Islet of Langerhans (tissue), 1 donor: ENCODE measurements around the gene CARD11.

Experiments used
- FAIRE-seq: peaks from one replicate; lab custom pipeline; 2011; peaks lifted over from hg19 to GRCh38; lab: Jason Lieb, UNC

The CARD11 gene

DNA sequence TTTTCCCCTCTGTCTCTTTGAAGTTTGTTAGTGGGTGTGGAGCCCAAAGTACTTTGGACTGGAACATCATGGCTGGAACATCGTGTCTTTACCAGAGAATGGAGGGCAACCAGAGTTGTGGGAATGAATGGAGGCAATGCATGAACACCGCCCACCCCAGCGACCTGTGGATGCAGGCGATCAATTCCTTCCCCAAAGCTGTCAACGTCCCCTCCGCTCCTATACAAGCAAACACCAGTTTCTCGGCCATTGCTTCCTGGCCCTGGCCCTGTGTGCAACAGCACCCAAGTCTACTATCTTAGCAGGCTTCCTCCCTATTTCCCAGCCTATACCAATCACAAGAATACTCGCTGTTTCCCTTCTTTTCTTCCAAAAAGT is 62.6 kb downstream of the CARD11 start:
- FAIRE-seq: no peak

DNA sequence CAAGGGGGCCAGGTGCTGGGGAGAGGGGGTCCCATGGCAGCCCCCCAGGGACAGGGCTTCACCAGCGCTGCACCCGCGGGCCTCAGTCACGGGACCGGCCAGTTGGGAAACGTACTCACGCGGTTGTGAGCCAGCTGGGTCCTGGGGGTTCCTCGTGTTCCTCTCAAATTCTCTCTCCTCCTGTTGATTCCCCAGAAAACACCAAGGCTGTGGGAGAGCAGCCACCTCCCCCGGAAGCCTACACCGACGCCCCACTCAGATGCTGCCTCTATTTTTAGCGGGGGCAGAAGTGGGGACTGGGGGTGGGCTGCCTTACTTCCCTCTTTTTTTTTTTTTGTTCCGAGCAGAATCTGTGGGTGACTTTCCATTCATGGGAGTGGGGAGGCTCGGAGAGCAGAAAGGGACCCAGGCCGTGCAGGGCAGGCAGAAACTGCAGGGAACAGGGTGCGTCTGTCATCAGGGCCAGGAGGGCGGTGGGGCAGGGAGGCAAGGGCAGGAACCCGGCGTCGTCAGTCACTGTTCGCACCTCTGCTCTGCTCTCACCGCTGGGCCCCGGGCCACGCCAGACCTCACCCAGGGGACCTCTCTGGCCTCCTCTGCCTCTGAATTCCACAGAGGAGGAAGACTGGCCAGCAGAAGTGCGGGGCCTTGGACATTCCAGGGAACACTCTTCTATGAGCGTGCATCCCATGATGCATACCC is 63.1 kb downstream of the CARD11 start:
- no peak for FAIRE-seq

DNA sequence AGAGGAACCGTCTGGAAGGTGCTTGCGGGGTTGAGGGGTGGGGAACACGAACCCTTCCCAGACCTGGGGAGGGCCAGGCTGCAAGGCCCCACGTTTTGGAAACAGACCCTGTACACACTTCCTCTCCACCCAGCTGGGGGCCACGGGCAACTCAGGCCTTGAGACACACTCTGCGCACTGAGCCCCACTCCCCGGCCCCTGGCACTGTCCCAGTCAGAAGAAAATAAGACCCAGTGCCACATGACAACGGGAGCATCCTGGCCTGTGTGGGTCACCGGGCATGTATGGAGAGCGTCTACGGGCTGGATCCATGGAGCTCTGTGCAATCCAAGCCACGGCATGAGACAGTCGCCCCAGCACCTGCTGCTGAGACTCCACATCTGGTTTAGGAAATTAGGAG is 63.7 kb downstream of the CARD11 start:
- FAIRE-seq: no peak

DNA sequence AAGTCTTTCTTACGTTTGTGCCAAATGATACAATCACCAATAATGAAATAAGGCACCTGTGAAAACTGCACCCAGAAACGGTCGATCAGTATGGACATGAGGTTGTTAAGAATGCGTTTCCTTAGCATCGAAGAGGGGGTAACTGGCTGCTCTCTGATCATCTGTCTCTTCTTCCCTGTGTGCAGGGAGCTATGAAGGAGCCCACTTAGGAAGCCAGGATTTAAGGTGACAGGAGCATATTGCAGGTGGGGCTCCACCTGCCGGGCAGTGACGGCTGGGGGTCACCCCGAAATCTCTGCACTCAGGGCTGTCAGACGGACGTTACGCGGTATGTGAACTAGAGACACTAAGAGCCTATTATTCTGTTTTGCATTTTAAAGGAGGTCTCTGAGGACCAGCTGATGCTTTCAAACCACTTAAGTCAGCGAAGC is 64.5 kb downstream of the CARD11 start:
- no peak for FAIRE-seq

DNA sequence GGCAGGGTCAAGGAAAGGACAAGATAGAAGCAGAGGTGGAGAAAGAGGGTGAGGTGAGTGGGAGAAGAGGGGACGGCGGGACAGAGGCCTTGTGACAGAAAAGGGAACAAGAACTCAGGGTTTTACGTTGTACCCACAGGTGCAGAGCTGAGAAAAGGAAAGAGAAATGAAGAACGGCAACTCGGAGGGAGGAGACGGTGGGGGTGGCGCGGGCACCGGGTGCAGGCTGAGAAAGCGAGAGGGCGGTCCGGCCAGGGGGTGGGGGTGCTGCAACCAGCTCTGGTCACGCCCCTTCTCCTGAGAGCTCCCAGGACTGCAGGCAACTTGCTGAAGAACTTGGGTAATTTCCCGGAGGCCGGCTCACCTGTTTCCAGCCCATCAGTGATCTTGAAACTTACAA is 65.3 kb downstream of the CARD11 start:
- FAIRE-seq: no peak

DNA sequence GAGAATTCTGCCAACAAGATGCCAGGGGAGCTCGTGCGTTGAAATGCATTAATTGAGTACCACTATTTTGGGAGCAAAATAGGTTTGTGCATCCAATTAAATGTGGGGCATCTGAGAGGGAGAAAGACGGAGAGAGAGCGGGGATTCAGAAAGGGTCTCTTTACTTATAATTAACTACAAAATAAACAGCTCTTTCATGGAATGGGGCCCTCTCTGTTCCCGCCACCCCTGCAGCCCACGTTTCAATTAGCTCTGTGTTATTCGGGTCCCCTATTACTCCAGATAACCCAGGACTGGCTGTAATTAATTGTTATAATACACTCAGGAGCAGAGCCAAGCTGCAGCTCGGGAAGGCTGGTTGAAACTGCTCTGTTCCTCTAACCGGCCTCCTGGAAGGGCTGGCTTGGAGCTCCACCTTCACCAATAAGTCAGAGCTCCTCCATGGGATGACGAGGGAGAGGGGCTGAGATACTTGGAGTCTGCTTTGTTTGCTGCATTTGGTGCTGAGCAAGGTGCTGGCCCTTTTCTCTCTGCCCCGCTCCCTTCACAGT is 67.8 kb downstream of the CARD11 start:
- FAIRE-seq: no peak

DNA sequence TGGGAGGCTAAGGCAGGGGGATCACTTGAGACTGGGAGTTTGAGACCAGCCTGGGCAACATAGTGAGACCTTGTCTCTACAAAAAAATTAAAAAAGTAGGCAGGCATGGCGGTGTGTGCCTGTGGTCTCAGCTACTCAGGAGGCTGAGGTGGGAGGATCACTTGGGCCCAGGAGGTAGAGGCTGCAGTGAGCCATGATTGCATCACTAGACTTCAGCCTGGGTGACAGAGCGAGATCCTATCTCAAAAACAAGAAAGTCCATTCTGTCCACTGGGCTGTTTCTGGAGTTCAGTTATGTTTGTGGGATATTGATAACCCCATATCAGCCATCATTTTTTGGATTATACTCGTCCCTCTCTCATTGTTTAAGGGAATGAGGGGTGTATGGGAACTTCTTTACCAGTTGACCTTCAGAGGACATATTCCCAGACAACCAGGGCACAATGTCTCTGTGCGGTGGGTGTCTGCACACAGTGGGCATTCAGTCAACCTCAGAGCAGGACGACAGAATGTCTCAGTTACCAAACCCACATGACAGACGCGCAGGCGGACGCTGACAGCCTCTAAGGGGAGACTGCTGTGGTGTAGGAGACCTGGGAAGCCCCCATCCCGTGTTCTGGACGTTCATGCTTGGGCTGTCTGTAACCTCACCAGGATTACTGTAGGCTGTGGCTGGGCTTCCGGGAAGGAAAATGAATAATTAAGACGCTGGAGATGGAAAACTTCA is 69.4 kb downstream of the CARD11 start:
- FAIRE-seq: no peak

DNA sequence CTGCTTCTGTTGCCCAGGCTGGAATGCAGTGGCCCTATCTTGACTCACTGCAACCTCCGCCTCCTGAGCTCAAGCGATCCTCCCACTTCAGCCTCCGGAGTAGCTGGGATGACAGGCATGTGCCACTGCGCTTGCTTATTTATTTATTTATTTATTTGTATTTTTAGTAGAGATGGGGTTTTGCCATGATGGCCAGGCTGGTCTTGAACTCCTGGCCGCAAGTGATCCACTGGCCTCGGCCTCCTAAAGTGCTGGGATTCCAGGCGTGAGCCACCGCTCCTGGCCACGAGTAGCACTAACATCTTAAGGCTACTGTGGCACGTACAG is 70.9 kb downstream of the CARD11 start:
- FAIRE-seq: no peak

DNA sequence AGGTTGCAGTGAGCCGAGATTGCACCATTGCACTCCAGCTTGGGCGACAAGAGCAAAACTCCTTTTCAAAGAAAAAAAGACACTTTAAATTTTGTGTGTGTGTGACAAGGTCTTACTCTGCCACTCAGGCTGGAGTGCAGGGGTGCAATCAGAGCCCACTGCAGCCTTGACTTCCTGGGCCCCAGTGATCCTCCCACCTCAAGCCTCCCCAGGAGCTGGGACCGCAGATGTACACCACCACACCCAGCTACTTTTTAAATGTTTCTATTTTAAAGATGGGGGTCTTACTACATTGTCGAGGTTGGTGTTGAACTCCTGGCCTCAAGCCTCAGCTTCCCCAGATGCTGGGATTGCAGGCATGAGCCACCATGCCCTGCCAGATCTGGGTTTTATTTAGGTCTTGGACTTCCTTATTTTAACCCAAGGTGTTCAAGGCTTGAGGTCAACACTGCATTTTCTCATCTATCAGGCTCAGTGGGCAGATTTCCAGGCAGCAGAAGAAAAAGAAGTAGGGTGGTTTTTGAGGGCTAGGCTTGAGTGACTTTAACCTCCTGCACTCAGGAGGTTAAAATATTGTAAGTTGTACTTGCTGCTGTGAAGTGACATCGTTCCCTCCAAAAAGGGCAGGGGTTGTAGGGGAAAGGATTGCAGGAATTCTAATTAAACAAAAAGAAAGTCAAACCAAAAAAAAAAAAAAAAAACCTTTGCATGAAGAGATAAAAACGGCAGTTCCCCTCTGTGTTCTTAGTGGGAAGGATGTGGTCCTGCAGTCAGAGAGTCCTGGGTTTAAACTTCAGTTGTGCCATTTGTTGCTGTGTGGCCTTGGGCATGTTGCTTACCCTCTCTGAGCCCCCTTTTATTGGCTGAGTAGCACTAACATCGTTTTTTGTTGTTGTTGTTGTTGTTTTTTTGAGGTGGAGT is 71.5 kb downstream of the CARD11 start:
- no peak for FAIRE-seq

DNA sequence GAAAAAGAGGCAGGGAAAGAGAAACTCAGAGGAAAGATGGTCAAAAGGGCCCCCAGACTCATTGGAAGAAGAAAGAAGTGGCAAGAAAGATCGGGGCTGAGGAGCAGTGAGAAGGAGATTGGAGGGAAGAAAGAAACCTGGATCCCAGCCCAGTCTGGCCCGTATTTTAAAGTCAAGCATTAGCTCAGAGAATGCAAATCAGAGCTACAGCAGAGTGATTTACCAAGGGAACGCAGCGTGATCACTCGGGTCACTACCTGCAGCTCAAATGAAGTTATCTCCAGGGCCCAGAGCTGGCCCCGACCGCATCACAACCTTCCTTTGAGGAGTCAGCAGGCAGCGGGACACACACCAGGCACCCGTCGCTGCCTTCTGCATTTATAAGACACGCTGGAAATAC is 72.8 kb downstream of the CARD11 start:
- no peak for FAIRE-seq

DNA sequence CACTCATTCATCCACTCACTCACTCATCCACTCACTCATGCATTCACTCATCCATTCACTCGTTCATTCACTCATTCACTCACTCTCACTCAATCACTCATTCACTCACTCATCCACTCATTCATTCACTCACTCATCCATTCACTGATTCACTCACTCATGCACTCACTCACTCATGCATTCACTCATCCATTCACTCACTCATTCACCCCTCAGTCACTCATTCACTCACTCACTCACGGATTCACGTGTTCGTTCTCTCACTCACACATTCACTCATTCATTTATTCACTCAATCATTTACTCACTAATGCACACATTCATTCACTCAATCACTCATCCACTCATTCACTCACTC is 73.4 kb downstream of the CARD11 start:
- no peak for FAIRE-seq

DNA sequence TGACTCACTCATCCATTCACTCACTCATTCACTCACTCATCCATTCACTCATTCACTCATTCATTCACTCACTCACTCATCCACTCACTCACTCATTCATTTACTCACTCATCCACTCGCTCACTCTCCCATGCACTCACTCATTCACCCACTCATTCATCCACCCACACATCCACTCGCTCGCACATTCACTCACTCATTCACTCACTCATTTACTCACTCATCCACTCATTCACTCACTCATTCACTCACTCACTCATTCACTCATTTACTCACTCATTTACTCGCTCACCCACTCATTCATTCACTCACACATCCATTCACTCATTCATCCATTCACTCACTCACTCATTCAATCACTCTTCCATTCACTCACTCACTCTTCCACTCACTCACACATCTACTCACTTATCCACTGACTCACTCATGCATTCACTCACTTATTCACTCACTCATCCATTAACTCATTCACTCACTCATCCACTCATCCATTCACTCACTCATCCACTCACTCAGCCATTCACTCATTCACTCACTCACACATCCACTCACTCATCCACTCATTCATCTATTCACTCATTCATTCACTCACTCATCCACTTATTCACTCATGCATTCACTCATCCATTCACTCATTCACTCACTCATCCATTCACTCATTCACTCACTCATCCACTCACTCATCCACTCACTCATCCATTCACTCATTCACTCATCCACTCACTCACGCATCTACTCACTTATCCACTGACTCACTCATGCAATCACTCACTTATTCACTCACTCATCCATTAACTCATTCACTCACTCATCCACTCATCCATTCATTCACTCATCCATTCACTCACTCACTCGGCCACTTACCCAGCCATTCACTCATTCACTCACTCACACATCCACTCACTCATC is 74.0 kb downstream of the CARD11 start:
- FAIRE-seq: no peak

DNA sequence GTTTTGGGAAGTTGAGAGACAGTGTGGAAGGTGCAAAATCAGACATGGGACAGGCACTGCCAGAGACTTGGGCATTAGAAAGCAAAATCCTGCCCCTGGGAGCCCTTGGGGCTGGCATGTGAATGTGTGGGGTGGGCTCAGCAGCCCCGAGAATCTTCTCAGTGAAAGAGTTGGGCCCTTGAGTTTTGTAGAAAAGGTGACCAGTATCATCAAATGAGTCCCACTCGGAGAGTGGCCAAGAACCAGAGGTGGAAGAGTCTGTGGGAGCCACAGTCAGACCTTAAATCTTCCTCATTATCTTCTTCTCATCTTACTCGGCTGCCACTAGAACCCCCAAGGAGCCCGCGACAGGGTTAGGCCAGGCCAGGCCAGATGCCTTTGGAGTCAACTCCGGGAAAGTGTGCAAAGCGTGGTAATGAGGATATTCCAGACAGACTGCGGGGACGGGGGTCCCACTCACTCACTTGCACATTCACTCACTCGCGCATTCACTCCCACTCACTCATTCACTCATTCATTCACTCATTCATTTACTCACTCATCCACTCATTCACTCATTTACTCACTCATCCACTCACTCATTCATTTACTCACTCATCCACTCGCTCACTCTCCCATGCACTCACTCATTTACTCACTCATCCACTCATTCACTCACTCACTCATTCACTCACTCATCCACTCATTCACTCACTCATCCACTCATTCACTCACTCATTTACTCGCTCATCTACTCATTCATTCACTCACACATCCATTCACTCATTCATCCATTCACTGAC is 74.9 kb downstream of the CARD11 start:
- no peak for FAIRE-seq

DNA sequence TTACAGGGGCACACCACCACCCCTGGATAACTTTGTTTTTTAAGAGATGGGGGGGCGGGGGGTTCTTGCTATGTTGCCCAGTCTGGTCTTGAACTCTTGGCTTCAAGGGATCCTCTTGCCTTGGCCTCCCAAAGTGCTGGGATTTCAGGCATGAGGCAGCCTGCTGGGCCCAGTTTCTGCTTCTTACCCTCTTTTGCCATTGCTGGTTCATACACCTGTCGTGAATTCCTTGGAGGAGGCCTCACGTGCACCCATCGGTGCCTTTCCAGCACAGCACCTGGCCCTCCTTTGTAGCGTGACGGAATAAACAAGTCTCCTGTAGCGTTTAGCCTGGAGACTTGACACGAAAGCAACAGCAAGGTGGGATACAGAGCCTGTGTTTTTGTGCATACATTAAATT is 75.5 kb downstream of the CARD11 start:
- no peak for FAIRE-seq

DNA sequence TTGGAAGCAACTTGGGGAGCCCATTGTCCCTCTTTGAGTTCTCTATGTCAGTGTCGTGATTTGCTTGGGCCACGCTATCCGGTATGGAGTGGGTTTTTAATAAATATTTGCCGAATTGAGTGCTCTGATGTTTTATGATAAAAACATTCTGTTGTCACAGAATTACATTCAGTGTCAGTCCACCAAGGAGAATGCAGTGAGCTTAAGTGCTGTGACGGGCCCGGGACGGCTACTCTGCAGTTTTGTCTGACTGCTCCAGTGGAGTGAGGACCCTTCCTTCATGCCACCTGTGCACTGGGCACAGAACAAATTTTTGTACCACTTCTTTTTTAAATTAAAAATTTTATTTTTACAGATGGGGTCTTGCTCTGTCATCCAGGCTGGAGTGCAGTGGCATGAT is 76.0 kb downstream of the CARD11 start:
- FAIRE-seq: no peak

DNA sequence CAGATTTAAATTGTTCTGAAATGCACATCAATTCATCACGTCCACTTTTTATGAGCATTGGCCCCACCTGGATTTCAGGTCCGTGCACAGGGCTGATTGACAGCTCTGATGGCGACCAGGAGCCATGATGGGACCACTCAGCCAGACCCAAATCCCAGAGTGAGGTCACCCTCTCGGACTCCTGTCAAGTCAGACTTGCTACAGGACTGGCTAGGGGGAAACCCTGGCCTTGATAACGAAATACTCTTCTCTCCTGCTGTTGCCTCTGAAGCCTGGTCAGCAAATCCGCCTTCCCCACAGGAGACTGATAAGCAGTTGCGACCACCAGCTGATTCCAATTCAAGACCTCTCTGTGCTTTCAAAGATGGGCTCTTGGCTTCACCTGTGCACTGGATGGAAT is 76.4 kb downstream of the CARD11 start:
- no peak for FAIRE-seq

DNA sequence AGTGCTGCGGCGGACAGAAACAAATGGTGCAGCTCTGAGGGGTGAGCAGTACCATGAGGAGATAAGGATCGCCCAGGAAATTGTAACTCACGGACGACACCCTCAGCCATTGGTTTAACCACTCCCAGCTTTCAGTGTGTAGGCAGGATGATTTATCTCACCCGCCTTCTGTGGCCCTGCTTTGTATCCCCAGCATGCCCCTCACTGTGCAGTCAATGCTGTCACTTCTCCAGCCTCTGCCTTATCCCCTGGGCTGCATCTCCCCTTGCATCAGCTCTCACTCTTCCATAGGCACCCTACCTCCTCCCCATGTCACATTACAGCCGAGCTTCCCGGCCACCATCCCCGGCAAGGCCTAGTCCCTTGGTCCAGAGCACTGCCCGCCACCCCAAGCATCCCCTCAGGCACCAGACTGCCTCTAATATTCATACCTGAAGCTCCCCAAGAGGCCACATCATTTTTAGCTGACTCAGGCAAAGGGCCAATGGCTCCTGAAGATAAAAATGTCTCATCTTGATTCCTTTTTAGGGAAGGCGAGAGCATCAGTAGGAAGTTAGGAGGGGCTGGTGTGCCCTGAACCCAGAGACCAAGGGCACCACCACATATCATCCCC is 77.1 kb downstream of the CARD11 start:
- FAIRE-seq: no peak

DNA sequence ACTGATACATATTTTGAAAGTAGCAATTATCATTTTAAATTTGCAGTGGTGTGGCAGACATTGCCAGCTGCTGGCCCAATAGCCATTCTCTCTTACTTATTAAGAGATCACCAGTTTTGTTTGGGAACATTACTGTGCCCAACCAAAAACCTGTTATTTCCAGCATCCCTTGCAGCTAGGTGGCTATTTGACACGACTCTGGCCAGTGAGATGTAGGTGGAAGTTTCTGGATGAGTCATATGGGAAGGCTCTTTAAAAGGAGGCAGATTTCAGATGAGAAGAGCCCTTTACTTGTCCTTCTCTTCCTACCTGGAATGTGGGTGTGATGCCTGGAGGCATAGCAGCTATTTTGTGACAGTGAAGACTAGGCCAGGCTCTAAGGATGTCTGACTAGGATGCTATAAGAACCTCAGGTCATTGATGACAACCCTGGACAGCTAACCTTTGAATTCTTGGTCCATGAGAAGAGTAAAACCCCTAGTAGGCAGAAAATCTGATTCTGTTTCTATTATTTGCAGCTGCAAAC is 77.9 kb downstream of the CARD11 start:
- FAIRE-seq: no peak

DNA sequence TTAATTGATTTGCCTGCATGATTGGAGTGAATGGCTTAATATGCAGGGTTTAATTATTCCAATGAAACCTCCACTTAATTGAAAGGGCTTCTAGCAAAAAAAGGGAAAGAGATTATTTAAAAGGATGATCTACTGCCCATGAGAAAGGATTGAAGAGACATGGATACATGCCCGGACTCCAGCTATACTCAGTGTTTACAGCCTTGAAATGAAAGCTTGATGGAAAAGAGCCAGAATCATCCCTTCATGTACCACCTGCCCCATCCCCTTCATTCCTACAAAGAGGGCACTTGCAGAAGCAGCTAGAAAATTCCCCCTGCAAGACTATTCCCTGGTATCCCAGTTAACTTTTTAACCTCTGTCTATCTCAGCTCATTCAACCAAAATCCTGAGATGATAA is 78.4 kb downstream of the CARD11 start:
- FAIRE-seq: no peak

DNA sequence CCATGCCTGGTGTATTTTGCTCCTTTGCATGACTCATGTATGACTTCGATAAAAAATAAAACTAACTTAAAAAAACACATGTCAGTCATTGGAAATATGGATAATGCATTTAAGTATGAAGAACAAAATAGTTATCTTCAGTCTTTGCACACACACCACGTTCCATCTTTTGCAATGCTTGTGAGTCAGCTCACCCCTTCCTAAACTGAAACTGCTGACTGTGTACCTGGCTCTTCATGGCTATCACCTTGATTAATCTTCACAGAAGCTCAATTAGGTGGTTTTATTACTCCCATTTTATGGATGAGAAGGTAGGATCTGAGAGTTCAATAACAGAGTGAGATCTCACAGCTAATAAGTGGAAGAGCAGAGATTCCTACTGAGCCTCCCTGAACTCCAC is 79.5 kb downstream of the CARD11 start:
- no peak for FAIRE-seq
